Mucosa of descending colon (tissue), 3 donors: Measurements from ENCODE around the gene IFNK. TPM values are rescaled to one million over a fixed set of nuclear protein-coding genes. Genes with fewer than 3 reads are reported as not detected.
A peak's percentile ranks its signal among the peaks of the same experiment; 100 is the strongest.

Experiments
- ATAC-seq: fragments of 200-7000 bp; cut with Tn5 transposase; one replicate; pipeline ENCODE4 v1.9.1; 2020; ENCODE audit warnings: mild to moderate bottlenecking, moderate library complexity
- DNase-seq, 3 donors: peaks; one replicate each; pipeline ENCODE4 v3.0.0-alpha.2; 2020
- H3K36me3 ChIP-seq: fragments of 200-600 bp; one replicate; pipeline ENCODE4 v1.8.0; 2021; ENCODE audit warnings: low read depth, mild to moderate bottlenecking
- H3K4me1 ChIP-seq: fragments of 200-600 bp; one replicate; pipeline ENCODE4 v1.8.0; 2021; ENCODE audit warnings: low read depth, mild to moderate bottlenecking
- H3K4me3 ChIP-seq: fragments of 200-600 bp; one replicate; pipeline ENCODE4 v1.8.0; 2021; ENCODE audit warnings: mild to moderate bottlenecking
- H3K9me3 ChIP-seq: fragments of 200-600 bp; one replicate; pipeline ENCODE4 v1.8.0; 2021; ENCODE audit warnings: mild to moderate bottlenecking
- CTCF ChIP-seq: fragments of 200-600 bp; IDR thresholded peaks from one replicate; pipeline ENCODE4 v1.8.0; 2022; ENCODE audit warnings: antibody characterized with exemption, mild to moderate bottlenecking
- intact Hi-C, 2 donors: fragments of 100-400 bp; cut with DNase I in 1 of 2; cut with micrococcal nuclease in 1 of 2; formaldehyde crosslinking; loops; one replicate each; pipeline versions ENCODE4 v1.11.0 to v1.11.1; 2022; cut with DNase I, micrococcal nuclease
- total RNA-seq, 3 donors: library from RNA; stranded (reverse); fragmentation: NEBNext Ultra II Directional in 2 of 3; extraction: Animal tissue kit (Norgen Biotek cat#: 25700) in 2 of 3; gene quantifications; one replicate each; pipeline versions ENCODE4 v1.2.1 to v1.2.4, GENCODE V29; 2021 to 2023
- donor health status: DM: no; HTN: no; CAD: no; lungs with moderate emphysema.
- donor health status: DM: no; HTN: no; CAD: no.
- donor health status: DM: no; HTN: yes; CAD: no.

IFNK gene
- total RNA-seq, 3 donors from 2014 or later, result not detected

DNA sequence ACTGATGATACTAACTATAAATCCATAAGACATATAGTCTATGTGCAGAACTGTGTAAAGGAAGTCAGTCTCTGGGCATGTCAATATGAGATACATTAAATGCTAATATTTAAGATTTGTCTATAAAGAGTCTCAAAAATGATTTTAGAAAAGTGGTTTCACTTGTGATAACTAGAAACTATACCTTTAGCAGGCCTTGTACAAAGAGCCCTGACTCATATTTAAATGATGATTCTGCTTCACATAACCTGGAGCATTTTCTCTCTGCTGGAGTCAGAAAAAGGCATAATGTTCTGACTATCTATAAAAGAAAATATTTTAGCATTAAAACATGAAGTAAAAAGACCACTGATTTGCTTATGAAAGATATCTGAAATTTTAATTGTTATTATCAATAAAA is 34.2 kb downstream of the IFNK start:
- DNase-seq (no peak), ATAC-seq (no peak)
- Histone ChIP-seq H3K4me1 (no peaks in the 10 kb centered on the region), H3K9me3 (no peaks in the 10 kb centered on the region), H3K36me3 (no peaks in the 10 kb centered on the region), H3K4me3 (no peak overlapping the region)
- intact Hi-C loops, result no loop called here
- no peak for TF ChIP-seq CTCF

DNA sequence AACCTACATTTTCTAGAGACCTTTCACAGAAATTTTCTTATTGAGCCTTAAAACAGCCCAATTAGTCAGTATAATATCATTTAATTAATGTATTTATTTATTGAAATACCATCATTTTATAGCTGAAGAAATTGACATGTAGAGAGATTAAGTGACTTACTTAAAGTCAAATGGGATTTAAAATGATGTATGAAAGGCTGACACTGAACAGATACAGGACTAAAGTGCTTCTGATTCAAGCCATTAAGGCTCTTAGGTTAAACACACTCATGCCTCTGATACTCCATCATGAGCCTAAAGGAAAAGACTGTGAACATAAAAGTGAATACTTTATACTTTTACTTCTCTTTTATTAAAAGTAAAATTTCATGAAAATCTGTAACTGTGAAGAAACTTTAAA is 36.4 kb downstream of the IFNK start:
- no peaks in the 10 kb centered on the region for H3K9me3 ChIP-seq
- intact Hi-C loops, result no loop called here
- H3K36me3 ChIP-seq, result no peaks in the 10 kb centered on the region
- DNase-seq (no peak), ATAC-seq (no peak)
- no peaks in the 10 kb centered on the region for H3K4me1 ChIP-seq
- no peak for TF ChIP-seq CTCF
- H3K4me3 ChIP-seq, result no peak overlapping the region

DNA sequence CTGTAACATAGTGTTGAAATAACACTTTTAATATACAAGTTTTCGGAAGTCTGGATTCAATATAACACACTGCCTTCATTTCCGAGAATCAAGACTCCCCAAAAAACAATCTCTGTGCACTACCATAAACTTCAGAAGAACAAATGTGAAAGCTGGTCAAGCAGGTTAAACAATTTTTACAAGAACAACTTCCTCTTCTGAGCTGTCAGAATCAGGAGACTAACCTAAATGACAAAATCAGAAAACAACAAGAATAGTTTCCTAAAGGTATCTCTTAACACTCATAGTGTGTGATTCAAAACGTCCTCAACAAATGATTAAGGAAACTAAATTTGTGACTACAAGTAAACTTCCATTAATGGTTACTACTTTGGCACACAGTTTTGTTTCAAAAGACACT is 37.6 kb downstream of the IFNK start:
- DNase-seq, result no peak
- Histone ChIP-seq H3K36me3 (no peaks in the 10 kb centered on the region), H3K4me3 (no peak overlapping the region), H3K4me1 (no peaks in the 10 kb centered on the region), H3K9me3 (no peaks in the 10 kb centered on the region)
- intact Hi-C loops, result no loop called here
- peak; percentile 55 for ATAC-seq
- TF ChIP-seq CTCF, result no peak

- Histone ChIP-seq H3K4me3 (no peak overlapping the region), H3K9me3 (no peaks in the 10 kb centered on the region), H3K4me1 (no peaks in the 10 kb centered on the region), H3K36me3 (no peaks in the 10 kb centered on the region)
- ATAC-seq (no peak), DNase-seq (no peak)
- intact Hi-C loops, result no loop called here
- no peak for TF ChIP-seq CTCF
Measured at GRCh38 chr9:27563738-27564430, 39.8 kb downstream of the IFNK start.

GRCh38 chr9:27564670-27565069 is 40.6 kb downstream of the IFNK start:
- H3K36me3 ChIP-seq, result no peaks in the 10 kb centered on the region
- H3K4me1 ChIP-seq, result no peaks in the 10 kb centered on the region
- ATAC-seq (no peak), DNase-seq (no peak)
- intact Hi-C loops, result no loop called here
- no peak for TF ChIP-seq CTCF
- no peaks in the 10 kb centered on the region for H3K9me3 ChIP-seq
- H3K4me3 ChIP-seq, result no peak overlapping the region

DNA sequence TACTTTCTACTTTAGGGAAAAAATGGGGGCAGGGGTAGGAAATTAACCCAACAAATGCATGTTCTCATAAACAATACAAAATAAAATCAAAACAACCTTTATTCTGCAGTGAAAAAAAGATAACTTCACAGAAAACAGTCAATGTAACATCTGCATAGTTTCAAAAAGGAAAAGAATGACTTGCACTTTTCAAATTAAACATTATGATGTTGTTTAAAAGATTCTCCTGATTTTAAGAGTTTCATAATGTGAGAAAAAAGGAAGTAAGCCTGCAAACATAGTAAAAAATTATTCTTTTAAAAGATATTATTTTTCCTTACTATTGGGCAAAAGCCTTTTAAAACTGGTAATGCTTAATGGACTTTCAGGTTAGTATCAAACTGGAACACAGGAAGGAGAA is 41.6 kb downstream of the IFNK start:
- H3K4me3 ChIP-seq, result no peak overlapping the region
- ATAC-seq (no peak), DNase-seq (no peak)
- no peak for TF ChIP-seq CTCF
- no peaks in the 10 kb centered on the region for H3K4me1 ChIP-seq
- H3K36me3 ChIP-seq, result no peaks in the 10 kb centered on the region
- intact Hi-C loops, result no loop called here
- no peaks in the 10 kb centered on the region for H3K9me3 ChIP-seq
